HG03039 (cell line): ENCODE data around the gene CXXC5.

Experiments used
- ATAC-seq: cut with Tn5 transposase; IDR thresholded peaks from one replicate; pipeline ENCODE4 v1.9.1; 2021; ENCODE audit warnings: mild to moderate bottlenecking, moderate library complexity; ENCODE audit not compliant: unreplicated experiment

The CXXC5 gene

DNA sequence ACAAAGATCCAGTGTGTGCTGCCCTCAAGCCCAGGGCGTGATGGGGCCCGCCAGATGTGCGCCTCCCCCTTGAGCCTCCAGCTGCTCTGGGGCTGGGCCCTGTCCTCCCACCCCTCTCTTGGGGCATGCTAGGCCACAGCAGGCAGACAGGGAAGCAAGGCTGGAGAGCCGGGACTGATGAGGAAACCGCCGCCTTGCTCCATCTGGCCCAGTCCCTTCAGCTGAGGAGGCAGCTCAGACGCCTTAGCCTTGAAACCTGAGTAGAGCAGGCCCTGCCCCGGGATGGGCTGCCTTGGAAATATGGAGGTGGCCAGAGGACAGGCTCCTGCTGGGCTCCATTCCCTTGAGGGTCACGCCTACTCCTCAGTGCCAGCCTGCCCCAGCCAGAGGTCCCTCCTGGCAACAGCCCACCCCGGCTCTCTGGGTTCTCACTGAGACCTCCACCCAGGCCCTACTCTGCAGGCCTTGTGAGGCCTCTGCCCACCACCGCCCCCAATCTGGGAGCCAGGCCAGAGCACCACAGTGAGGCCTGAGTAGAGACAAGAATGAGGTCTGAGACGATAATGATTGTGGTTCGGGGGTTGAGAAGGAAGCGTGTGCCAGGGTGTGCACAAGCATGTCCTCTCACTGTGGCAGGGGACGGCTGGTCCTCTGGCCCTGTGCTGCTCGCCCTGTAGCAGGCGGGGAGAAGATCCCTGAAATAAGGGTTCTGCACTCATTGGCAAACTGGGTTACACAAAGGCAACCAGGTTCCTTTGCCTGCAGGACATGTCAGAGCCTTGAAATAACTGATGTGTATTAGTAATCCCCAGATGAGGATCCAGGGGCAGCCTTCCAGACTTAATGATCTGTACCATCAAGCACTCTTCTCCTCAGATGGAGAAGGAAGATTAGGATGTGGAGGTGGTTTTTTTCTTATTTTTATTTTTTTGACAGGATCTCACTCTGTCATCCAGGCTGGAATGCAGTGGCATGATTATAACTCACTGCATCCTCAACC is 30.9 kb downstream of the CXXC5 start:
- ATAC-seq: no peak

DNA sequence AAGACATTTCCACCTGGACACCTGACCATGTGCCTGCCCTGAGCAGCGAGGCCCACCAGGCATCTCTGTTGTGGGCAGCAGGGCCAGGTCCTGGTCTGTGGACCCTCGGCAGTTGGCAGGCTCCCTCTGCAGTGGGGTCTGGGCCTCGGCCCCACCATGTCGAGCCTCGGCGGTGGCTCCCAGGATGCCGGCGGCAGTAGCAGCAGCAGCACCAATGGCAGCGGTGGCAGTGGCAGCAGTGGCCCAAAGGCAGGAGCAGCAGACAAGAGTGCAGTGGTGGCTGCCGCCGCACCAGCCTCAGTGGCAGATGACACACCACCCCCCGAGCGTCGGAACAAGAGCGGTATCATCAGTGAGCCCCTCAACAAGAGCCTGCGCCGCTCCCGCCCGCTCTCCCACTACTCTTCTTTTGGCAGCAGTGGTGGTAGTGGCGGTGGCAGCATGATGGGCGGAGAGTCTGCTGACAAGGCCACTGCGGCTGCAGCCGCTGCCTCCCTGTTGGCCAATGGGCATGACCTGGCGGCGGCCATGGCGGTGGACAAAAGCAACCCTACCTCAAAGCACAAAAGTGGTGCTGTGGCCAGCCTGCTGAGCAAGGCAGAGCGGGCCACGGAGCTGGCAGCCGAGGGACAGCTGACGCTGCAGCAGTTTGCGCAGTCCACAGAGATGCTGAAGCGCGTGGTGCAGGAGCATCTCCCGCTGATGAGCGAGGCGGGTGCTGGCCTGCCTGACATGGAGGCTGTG is 32.4 kb downstream of the CXXC5 start:
- ATAC-seq: no peak

GRCh38 chr5:139681112-139681458 is 32.9 kb downstream of the CXXC5 start:
- ATAC-seq: no peak

DNA sequence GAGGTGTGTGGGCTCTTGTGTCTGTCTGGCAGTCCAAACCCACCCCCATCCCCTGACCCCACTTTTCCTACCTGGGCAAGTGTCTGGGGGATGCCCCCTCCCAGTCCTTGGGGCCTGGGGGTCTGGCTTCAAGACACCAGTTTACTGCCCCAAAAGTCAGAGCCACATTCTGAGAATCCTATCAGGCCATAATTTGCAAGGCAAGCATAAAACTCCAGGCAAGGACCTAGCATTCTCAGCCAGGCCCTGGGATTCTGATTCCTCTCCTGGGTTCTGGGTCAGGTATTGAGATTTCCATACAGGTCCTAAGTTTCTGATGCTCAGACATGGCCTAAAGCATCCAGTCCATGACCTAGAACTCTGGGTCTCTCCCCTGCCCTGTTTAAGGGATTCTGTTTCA is 33.3 kb downstream of the CXXC5 start:
- ATAC-seq: no peak

DNA sequence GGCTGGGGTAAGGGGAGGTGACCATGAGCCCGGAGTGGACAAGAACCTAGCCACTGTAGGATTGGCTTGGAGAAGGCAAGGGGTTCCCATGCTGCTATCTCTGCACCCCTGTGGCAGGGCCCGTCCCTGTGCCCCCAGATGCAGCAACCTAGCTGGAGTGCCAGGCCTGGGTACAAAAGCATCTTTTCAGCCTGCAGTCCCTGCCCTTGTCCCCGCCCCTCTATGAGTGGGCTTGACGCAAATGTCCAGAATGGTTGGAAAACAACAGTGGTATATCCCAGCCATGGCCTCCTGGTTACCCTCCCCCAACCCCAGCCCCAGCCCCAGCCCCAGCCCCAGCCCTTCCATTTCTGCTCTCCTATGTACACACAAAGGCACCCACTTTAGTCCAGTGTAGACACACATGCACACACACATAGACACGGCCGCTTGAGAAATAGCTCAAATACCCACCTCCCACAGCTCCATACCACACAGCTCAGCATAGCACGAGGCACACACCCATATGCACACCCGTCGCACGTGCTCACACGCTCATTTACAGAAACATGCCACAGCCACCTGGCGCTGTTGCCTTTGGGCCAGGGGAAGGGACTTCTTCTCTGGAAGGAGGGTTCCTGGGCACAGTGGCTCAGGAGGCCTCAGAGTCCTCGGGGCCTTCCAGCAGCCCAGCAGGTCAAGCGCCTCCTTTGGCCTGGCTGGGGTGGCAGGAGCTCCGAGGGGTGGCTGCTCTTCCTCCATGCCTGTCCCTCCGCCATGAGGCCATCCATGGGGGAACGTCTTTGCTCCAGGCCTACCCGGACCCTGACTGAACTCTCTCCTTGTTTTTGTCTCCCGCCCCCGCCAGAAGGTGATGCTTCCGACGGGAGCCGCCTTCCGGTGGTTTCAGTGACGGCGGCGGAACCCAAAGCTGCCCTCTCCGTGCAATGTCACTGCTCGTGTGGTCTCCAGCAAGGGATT is 34.1 kb downstream of the CXXC5 start:
- ATAC-seq: no peak

- no peak for ATAC-seq
Observed at GRCh38 chr5:139683295-139684271, 35.4 kb downstream of the CXXC5 start.

GRCh38 chr5:139684350-139684880 is 36.3 kb downstream of the CXXC5 start:
- ATAC-seq: no peak

GRCh38 chr5:139684881-139685749 is 37.0 kb downstream of the CXXC5 start:
- no peak for ATAC-seq

- ATAC-seq: no peak
Observed at GRCh38 chr5:139685886-139686285, 37.7 kb downstream of the CXXC5 start.

DNA sequence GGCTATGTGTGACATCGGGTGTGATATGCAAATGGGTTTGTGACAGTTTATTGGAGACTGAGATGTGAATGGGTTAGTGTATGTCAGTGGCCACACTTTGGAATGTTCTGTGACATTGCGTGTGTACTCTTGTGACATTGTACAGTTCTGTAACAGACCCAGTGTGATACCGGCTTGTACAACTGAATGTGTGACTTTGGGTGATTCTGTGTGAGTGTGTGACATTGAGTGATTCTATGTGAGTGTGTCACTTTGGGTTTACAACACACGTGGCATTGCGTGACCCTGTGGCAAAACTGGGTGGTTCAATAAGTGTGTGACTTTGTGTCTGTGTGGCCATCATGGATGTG is 38.2 kb downstream of the CXXC5 start:
- no peak for ATAC-seq

DNA sequence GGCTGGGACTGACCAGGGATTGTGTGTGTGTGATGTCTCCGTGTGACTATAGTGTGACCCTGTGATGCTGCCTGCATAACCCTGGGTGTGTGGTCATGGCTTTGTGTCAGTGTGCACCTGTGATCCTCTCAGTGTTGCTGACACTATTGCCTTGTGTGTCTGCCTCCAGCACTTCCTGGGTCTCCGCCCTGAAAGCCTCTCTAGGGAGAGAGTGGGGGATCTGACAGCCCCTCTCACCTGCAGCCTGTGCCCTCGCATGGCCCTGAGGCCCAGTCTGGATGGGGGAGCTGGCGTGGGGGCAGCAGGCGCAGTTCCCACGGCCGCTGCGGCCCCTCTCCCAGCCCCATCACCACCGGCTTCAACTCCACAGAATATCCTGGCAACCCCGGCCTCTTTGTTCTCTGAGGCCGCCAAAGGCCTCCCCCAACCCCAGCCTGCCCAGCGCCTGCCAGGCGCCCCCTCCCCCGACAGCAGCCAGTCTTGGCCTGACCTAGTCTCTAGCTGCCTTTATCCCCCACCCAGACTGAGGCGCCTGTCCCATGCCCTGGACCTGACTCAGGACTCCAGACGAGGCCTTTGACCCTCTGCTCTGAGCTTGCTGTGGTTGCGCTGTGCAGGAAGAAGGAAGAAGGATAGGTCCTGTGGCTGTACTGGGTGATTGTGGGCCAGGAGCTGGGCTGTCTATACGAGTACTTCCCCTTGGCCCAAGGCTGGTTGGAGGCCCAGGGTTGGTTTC is 38.7 kb downstream of the CXXC5 start:
- ATAC-seq: no peak

- no peak for ATAC-seq
Observed at GRCh38 chr5:139687656-139688055, 39.5 kb downstream of the CXXC5 start.

DNA sequence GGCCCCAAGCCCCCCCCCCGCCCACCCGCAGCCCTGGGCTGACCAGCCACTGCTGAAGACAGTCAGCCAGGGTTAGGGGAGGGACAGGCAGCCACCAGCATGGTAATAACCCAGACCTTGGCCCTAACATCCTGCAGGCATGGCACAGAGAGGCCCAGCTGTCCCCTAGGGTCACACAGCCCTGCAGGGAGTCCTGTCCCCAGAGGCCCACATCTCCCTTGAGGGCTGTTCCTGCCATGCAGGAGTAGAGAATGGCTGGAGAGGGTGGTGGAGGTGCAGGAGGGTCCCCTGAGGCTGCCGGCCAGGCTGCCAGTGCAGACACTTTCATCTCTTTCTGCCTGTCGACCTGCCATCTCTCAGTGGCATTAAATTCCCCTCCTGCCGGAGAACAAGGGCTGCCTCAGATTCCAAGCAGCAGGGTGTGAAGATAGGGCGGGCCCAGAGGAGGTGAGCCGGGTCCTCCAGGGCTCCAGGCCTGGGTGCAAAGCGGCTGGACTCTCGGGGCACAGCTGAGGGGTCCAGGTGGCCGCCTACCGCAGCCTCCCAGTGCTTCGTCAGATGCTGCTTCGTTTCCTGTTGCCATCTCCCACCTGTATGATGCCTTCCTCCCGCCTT is 40.0 kb downstream of the CXXC5 start:
- ATAC-seq: no peak

DNA sequence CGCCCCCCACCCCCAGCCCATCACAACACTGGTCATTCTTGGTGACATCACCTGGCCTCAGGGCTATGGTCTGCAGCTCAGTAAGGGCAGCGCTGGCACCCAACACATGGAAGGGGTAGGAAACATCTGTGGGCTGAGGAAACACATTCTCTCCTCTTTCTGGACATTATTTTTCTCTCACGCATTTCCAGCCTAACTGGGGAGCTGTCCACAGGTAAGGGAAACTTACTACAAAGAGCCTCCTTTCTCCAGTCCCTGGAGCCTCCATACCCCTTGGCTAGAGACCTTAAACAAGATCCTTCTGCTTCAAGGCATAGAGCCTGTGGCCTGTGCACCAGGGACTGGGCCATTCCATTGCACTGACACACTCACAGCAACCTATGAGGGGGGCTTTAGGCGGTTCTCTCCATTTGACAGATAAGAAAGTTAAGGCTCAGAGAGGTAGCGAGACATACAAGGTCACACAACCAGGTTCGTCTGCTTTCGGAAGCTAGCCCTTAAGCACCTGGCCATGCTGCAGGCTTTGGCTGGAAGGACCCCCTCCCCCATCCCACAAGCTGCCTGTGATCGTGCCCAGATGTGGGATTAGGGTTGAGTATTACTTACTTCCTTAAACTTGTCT is 40.7 kb downstream of the CXXC5 start:
- ATAC-seq: no peak

DNA sequence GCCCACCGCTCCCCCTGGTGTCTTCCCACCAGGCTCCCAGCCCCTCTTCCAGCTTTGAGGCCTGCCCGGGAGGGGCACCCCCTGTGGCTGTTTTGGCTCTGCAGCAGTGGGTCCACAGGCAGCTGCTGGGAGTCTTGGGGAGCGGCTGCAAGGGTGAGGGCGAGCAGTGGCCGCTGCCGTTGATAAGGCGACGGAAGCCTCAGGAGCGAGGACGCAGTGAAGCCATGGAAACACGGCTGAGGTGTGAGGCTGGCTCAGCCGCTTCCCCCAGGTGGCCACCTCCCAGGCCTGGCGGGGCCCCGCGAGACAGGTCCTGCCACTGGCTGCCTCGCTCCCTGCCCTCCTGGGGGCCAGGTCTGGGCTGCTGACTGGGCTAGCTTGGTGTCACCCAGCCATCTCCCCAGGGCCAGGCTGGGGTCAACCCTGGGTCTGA is 41.5 kb downstream of the CXXC5 start:
- ATAC-seq: no peak

DNA sequence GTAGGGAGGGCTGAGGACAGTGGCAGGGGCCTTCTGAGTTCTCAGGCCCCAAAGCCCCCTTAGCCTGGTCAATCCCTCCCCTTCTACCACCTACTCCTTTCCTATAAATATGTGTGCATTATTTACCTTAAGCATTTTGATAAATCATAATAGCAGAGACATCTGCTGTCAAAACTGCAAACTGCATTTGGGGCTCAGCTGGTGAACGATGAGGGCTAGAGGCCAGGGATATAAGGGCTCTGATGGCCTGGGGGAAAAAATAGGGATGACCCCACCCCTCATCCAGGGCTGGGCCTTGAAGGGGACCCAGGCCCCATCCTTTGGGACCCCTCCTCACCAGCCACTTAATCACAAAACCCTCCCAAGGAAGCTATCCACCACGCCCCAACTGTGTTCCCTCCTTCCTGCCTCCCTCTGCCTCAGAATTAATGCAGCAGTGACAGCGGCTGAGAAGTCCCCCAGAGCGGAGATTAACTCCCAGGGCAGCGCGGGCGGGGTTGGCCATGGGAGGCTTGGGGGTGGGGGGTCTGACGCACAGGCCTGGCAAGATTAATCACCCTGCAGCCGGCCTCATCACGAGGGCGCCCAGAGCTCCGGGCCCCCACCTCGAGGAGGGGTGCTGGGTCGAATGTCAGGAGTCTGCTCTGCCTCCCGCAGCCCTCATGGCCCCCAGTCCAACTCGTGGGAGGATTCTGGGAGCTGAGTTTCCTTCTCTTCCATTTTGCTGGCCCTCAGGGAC is 42.1 kb downstream of the CXXC5 start:
- no peak for ATAC-seq
